T-helper 2 cell treated with Interferon-gamma antibody and Interleukin-4, amounts not matched to agents 100 ng/mL and 5 ng/mL, for 36 hours (primary cell): Measurements from ENCODE around the gene FAM193A. TPM values are rescaled to one million over a fixed set of nuclear protein-coding genes. Genes with fewer than 3 reads are reported as not detected.
"Not testable (repeated sequence)": the region's sequence is repeated elsewhere in the genome, so short reads cannot be mapped to it uniquely, and the experiment has no call there.

ENCODE experiments used
- intact Hi-C: fragments of 100-400 bp; cut with micrococcal nuclease; formaldehyde crosslinking; loops from one replicate; pipeline ENCODE4 v1.15.1; 2023
- total RNA-seq: library from RNA; stranded (reverse); gene quantifications from 2 replicates; pipeline ENCODE4 v1.2.3, GENCODE V29; 2022

Gene FAM193A
- total RNA-seq, 1 donor from 2014 or later = 33.1 TPM

DNA sequence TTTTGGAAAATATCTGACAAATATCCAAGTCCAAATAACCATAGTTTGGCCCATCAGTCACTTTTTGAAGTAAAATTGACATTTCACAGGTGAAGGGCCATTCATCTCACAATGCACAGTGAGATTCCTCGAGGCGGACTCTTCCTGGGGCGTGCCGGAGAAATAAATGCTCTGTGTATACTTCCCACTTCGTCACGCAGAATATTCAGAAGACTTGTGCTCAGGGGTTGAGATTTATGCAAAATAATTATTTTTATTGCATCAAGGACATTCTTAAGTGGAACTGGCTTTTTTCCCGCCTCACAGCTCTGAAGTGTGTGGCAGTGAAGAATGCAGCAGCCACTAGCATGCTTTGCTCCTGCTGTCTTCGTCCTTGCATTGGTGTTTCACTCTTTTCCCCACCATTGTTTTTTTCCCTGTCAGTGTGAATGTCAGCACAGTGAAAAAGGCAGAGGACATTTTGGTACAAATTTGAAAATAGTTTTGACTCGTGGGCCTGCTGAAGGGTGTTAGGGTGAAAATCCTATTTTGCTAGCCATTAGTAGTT is 70.6 kb downstream of the FAM193A start:
- intact Hi-C loops = no loop called here

- intact Hi-C loops = no loop called here
Observed at GRCh38 chr4:2607822-2608221, 71.4 kb downstream of the FAM193A start.

GRCh38 chr4:2608291-2608690 is 71.8 kb downstream of the FAM193A start:
- intact Hi-C loops = no loop called here

DNA sequence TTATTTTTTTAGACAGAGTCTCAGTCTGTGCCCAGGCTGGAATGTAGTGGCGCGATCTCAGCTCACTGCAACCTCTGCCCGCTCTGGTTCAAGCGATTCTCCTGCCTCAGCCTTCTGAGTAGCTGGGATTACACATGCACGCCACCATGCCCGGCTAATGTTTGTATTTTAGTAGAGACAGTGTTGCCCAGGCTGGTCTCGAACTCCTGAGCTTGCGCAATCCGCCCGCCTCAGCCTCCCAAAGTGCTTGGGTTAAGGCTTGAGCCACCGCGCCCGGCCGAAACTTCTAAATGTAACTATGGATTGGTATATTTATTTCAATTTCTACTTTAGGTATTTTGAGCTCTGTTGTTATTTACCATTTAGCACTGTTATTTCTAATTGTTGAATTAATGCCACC is 79.4 kb downstream of the FAM193A start:
- intact Hi-C loops = no loop called here

DNA sequence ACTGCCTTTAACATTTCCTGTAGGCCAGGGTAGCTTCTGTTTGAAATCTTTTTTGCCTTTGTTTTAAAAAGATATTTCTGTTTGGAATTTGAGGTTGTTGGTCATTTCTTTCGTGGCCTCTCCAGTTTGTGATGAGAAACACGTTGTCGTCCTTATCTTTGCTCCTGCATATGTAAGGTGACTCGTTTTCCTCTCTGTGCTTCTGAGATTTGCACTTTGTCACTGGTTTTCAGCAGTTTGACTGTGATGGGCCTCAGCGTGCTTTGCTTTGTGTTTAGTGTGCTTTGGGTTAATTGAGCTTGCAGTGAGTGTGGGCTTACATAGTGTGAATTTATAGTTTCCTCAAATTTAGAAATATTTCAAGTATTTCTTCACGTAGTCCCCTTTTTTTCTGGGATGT is 81.5 kb downstream of the FAM193A start:
- intact Hi-C loops = no loop called here

- intact Hi-C loops = not testable (repeated sequence)
Observed at GRCh38 chr4:2618729-2619128, 82.3 kb downstream of the FAM193A start.

- intact Hi-C loops = no loop called here
Observed at GRCh38 chr4:2619459-2619858, 83.0 kb downstream of the FAM193A start.

- intact Hi-C loops = no loop called here
Observed at GRCh38 chr4:2621419-2621818, 85.0 kb downstream of the FAM193A start.

DNA sequence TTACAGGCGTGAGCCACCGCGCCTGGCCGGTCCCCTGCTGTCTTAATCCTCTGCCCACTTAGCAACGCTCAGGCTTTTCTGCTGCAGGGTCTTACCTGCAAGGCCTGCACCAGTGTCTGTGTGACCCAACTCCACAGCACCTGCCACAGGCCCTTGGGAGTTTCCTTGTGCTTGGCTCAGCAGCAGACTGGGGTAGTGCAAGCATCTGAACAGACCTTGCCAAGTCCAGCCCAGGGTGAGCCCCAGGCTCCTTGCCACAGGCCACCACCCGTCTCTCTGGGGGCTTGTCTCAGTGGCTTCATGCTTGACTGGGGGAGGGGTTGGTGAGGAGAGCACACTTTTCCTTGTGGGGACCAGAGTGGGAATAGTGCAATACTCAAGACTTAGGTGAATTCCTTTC is 87.0 kb downstream of the FAM193A start:
- intact Hi-C loops = no loop called here

- intact Hi-C loops = no loop called here
Observed at GRCh38 chr4:2624782-2625530, 88.5 kb downstream of the FAM193A start.

- intact Hi-C loops = no loop called here
Observed at GRCh38 chr4:2626231-2626630, 89.8 kb downstream of the FAM193A start.

- intact Hi-C loops = no loop called here
Observed at GRCh38 chr4:2630556-2631273, 94.3 kb downstream of the FAM193A start.

DNA sequence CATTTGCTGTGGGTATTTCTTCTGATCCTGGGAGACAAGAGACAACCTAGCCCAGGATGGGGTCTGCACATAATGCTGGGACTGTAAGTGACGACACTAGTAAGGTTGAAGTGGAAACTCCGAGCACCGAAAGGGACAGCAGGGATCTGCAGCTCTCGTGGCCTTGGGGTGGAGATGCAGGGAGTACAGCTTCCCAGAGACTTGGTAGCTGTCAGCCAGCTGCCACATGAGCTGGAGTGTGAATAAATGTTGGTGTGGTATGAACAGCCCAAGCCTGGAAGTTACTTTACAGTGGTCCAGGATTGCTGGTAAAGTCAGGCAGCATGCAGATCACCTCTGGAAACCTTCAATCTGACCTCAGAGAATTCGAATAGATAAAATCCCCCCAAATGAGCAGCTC is 97.6 kb downstream of the FAM193A start:
- intact Hi-C loops = no loop called here

- intact Hi-C loops = no loop called here
Observed at GRCh38 chr4:2636331-2636730, 99.9 kb downstream of the FAM193A start.

GRCh38 chr4:2636994-2637393 is 100.5 kb downstream of the FAM193A start:
- intact Hi-C loops = not testable (repeated sequence)

DNA sequence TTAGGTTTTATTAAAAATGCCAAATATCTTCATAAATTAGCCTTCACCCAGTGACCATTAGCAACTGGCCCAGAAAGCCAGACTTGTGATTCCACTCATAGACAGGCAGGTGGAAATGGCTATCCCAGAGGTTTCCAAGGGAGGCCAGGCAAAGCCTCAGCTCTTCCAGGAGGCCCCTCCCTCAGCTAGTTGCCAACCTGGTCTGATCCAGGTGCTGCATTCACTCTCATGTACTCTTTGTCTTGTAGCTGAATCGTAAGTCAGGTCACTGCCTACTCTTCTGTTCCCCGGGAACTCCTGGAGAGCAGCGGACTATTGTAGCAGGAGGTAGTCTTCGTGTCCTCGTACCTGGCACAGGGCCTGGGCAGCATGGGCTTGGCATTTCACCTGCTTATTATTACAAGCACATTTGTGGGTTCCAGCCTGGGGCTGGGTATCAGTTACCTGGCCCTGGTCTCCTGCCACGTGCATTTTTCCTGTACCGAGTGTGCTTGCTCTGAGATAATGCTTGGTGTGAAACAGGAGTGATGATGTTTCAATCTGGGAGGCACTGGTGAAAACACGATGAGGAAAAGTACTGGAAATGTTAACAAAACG is 101.6 kb downstream of the FAM193A start:
- intact Hi-C loops = no loop called here

DNA sequence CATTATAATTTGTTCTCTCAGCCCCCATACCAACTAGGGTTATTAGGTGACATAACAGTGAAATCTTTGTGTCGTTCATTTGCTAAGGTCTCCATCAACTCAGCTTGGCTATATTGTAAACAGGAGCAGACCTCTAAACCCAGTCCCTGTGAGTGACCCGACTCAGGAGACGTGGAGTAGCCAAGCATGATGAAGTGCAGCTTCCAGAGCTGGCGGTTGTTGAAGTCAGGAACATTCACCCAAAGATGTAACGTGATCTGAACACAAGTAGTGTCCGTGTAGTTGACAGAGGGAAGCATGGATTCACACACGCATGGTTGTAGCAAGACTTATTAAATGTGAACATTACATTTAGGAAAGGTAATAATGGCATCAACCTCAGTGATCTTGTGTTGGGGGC is 102.3 kb downstream of the FAM193A start:
- intact Hi-C loops = no loop called here

DNA sequence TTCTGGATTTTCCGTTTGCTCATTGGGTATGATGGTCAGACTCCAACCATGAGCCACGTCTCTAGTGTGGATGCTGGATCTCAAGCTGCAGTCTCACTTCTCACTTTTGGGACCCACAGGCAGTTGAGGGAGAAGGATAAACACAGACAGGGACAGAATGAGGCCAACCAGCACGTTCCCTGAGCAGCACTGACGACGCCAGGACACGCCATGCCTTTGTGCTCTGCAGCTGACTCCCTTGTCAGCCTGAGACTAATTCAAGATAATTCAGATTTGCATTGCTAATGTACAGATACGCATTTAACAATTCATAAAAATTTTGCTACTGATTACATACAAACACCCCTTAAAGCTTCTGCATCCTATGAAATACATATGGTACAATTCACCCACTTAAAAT is 106.5 kb downstream of the FAM193A start:
- intact Hi-C loops = no loop called here

DNA sequence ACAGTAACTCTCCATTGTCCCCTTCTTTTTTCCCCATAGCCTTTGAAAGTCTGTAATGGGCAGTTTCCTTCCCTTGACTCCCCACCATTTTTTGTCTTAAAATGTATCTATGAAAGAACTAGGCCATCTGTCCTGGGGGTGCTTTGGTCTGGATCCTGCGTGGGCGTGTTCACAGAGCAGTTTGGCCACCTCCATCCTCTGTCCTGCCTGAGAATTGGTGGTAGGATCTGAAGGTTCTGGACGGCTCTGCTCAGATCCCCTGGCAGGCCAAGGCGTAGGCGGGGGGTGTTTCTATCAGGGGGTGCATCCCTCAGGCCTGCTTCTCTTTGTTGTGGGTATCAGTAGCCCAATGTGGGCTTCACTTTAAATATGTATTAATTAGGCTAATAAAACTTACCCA is 107.1 kb downstream of the FAM193A start:
- intact Hi-C loops = no loop called here

GRCh38 chr4:2646396-2647149 is 110.1 kb downstream of the FAM193A start:
- intact Hi-C loops = no loop called here

GRCh38 chr4:2647403-2648158 is 111.1 kb downstream of the FAM193A start:
- intact Hi-C loops = no loop called here
